Renal cortical epithelial cell (primary cell): ENCODE measurements around the gene SDK1. TPM values are rescaled to one million over a fixed set of nuclear protein-coding genes. Genes with fewer than 3 reads are reported as not detected.
"Not testable (repeated sequence)": the region's sequence is repeated elsewhere in the genome, so short reads cannot be mapped to it uniquely, and the experiment has no call there.

Experiments used
- DNase-seq: peaks from one replicate; pipeline ENCODE4 v3.0.0-alpha.2; 2011; ENCODE audit warnings: low read depth
- total RNA-seq: library from RNA; depleted of rRNA; stranded (reverse); fragments of >200 nt; gene quantifications from 2 replicates; pipeline ENCODE4 v1.2.3, GENCODE V29; 2014

The SDK1 gene
- total RNA-seq, 1 donor from 2014 or later, result 30.9 TPM

DNA sequence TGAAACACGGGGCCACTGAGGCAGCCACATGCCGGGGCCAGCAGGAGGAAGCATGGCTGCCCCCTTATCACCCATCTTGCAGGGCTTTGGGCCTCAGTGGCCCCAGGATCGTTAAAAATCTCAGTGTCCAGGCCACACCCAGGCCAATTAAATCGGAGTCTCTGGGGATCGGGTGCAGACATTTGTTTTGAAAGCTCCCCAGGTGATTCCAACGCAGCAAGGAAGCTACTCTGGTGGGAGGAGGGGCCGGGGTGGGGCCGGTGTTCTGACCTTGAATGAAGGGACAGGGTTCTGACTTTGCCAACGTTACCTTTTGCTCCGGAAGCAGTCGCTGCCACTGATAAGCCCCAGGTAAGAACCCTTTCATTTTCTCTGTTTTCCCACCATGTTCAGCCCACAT, 968.7 kb downstream of the SDK1 start:
- DNase-seq, result no peak

- DNase-seq, result no peak
Measured at GRCh38 chr7:4270268-4270667, 969.2 kb downstream of the SDK1 start.

GRCh38 chr7:4270941-4271715, 970.1 kb downstream of the SDK1 start:
- no peak for DNase-seq

- DNase-seq, result no peak
Measured at GRCh38 chr7:4271716-4272015, 970.6 kb downstream of the SDK1 start.

GRCh38 chr7:4272141-4272540, 971.1 kb downstream of the SDK1 start:
- DNase-seq, result no peak

DNA sequence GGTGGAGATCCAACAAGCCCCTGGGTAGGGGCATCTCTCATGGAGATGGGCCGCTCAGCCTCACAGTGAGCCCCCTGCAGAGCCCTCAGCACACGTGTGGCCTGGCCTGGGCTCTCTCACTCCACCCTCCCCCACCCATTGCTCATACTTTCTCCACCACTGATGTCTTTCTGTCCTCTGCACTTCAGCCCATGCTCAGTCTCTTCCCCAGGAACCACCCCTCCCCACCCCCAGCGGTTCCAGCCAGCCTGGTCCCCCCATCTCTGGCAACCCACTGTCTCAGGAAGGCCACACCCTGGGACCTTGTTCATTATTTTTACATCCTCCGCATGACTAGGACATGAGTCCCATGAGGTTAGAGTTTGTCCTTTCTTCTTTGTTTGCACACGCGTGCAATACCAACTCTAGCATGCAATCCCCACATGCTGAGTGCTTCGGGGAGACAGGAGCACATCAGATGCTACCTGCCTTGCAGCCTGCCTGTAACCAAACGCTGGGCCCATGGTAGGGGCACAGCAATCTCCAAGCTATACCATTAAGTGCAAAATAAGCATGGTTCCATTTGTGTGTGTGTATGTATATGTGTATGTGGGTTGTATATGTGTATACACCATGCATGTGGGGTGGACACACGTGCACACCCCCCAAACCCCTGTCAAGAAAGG, 972.6 kb downstream of the SDK1 start:
- no peak for DNase-seq

GRCh38 chr7:4274286-4274685, 973.2 kb downstream of the SDK1 start:
- DNase-seq, result no peak

DNA sequence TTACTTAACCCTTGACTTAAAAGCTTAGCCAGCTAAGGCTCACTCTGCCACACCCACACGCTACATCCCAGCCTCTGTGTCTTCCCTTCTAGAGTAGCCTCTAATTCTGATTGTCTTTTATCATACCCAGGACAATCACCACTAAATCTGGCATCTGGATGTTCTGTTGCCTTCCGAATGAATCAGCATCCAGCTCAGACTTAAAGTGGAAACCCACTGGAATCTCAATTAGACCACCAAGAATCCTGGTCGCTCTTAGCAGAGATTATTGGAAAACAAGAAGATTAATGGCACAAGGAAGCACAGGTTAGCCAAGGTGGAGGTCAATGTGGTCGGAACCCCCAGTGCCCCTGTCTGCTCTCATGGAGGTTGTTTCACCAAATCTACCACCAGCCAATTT, 976.9 kb downstream of the SDK1 start:
- DNase-seq, result no peak

DNA sequence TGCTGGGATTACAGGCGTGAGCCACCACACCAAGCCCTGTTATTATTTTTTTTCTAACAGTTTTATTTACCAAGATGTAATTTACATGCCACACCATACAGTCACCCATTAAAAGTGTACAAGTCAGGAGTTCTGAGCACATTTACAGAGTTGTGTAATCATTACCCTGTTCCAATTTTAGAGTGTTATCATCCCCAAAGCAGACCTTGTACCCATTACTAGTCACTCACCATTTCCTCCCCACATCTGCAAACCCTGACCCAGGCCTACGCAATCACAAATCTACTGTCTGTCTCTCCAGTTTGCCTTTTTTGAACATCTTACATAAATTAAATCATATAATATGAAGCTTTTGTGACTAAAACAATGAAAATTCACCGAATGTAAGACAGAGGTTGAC, 978.2 kb downstream of the SDK1 start:
- DNase-seq, result no peak

GRCh38 chr7:4281231-4281993, 980.4 kb downstream of the SDK1 start:
- no peak for DNase-seq

DNA sequence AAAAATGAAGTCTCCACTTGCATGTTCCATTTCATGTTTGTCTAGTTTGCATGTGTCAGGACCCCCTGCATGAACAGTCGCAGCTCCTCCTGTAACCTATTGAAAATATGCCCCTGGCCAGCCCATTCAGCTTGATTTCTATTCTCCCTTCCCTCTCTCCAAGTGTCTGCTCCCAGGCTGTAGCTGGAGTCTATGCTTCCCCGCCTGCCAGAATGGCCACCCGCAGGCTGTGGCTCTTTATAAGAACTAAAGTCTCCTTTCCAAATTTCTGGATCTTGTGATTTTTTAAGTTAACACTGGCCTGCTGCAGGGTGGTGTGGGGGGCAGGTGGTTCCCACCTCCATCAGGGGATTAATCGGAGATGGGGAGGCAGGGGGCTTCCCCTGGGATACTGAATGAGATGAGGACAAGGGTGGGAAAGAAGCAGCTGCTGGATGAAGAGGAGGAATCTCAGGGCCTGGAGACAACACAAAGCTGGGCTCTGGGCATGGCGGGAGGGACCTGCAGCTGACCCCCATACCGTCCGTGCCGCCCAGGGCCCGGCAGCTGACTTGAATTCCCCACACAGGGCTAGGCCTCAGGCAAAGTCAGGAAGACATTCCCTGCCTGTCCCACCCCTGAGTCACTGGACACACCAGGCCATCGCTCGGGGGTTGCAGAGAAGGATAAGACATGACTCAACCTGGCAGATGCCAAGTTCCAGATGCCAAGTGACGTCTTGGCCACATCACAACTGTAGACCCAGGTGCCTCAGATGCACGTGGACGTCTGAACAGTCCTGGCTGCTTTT, 981.6 kb downstream of the SDK1 start:
- DNase-seq, result peak; percentile 3

GRCh38 chr7:4286351-4286750, 985.3 kb downstream of the SDK1 start:
- DNase-seq, result no peak

GRCh38 chr7:4288791-4289394, 987.8 kb downstream of the SDK1 start:
- peak; percentile 50 for DNase-seq

DNA sequence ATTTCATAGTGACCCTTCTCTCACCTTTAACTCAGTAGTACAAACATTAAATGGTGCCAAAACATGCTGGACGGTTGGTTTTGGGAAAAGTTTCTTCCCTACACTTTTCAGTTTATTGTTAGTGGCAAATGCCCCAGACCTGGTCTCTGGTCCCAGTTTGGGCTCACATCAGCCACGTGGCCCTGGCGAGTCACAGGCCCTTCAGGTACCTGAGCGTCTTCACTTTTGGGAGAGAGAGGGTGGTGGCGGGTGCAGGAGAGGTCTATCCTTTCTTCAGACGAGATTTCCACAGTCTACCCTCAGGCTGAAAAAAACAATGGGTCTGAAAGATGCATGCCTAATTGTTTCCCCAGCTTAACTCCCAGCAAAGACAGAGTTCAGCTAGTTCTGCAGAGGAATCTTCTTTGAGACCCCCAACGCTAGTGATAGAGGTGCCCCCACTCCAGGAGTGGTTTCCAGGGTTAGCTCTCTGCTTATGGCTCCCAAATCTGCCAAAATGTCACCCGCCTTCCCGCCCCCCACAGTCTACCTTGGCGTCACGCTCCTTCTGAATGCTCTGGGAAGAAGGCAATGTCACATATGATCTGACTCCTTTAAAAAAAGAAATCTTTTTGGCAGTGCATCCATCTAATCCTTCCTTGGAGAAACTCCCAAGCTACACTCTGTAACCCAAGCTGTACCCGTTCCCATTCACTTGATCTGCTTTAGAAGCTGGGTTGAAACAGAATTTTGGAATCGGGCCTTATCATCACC, 996.3 kb downstream of the SDK1 start:
- DNase-seq, result no peak

GRCh38 chr7:4297918-4298219, 996.8 kb downstream of the SDK1 start:
- no peak for DNase-seq

GRCh38 chr7:4299431-4299830, 998.4 kb downstream of the SDK1 start:
- DNase-seq, result no peak

- no peak for DNase-seq
Measured at GRCh38 chr7:4302203-4302905, 1001.3 kb downstream of the SDK1 start.

- no peak for DNase-seq
Measured at GRCh38 chr7:4307316-4308204, 1006.5 kb downstream of the SDK1 start.

- no peak for DNase-seq
Measured at GRCh38 chr7:4308205-4308590, 1007.1 kb downstream of the SDK1 start.

DNA sequence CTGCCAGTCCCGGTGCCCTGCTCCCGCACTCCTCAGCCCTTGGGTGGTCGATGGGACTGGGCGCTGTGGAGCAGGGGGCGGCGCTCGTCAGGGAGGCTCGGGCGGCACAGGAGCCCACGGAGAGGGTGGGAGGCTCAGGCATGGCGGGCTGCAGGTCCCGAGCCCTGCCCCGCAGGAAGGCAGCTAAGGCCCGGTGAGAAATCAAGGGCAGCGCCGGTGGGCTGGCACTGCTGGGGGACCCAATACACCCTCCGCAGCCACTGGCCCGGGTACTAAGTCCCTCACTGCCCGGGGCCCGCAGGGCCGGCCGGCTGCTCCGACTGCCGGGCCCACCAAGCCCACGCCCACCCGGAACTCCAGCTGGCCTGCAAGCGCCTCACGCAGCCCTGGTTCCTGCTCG, 1012.9 kb downstream of the SDK1 start:
- DNase-seq, result not testable (repeated sequence)
